Fibroblast of lung (primary cell): ENCODE measurements around the gene TSPO. TPM values are rescaled to one million over a fixed set of nuclear protein-coding genes. Genes with fewer than 3 reads are reported as not detected.

ENCODE experiments used
- DNase-seq, 2 donors: peaks; one replicate each; pipeline versions ENCODE4 v3.0.0 to v3.0.0-alpha.2; 2010; ENCODE audit warnings: low read depth in 2 of 2
- H2AFZ ChIP-seq: 2 replicates; pipeline ENCODE4 v1.5.1; 2012; ENCODE audit warnings: low read length, control low read depth, inconsistent platforms
- H3K27ac ChIP-seq: 2 replicates; pipeline ENCODE4 v1.5.1; 2011; ENCODE audit warnings: low read length, control low read depth; ENCODE audit not compliant: insufficient read depth
- H3K27me3 ChIP-seq: 2 replicates; pipeline ENCODE4 v1.5.1; 2011; ENCODE audit warnings: mild to moderate bottlenecking, low read length; ENCODE audit not compliant: control insufficient read depth, insufficient read depth
- H3K36me3 ChIP-seq: 2 replicates; pipeline ENCODE4 v1.5.1; 2011; ENCODE audit warnings: low read length; ENCODE audit not compliant: control insufficient read depth, insufficient read depth
- H3K4me1 ChIP-seq: 2 replicates; pipeline ENCODE4 v1.5.1; 2011; ENCODE audit warnings: low read length; ENCODE audit not compliant: control insufficient read depth, insufficient read depth; ENCODE audit errors: extremely low read depth
- H3K4me2 ChIP-seq: 2 replicates; pipeline ENCODE4 v1.5.1; 2011; ENCODE audit warnings: low read length, control low read depth; ENCODE audit not compliant: insufficient read depth; ENCODE audit errors: extremely low read depth
- H3K4me3 ChIP-seq, 4 experiments: fragments of 200-600 bp in 1 of 4; sonication (generic) in 1 of 4; replicated peaks in 1 of 4; 2 replicates each; pipeline ENCODE4 v1.5.1; 2011 to 2016; ENCODE audit warnings: low read length in 4 of 4, low read depth in 3 of 4, mild to moderate bottlenecking in 3 of 4, control low read depth in 2 of 4, inconsistent platforms in 1 of 4, mixed read lengths in 1 of 4; ENCODE audit not compliant: insufficient read depth in 1 of 4; ENCODE audit errors: control extremely low read depth in 1 of 4
- H3K79me2 ChIP-seq: 2 replicates; pipeline ENCODE4 v1.5.1; 2012; ENCODE audit warnings: mild to moderate bottlenecking, low read length, inconsistent platforms; ENCODE audit not compliant: control insufficient read depth, insufficient read depth
- H3K9ac ChIP-seq: 2 replicates; pipeline ENCODE4 v1.5.1; 2011; ENCODE audit warnings: mild to moderate bottlenecking, low read length, control low read depth; ENCODE audit not compliant: insufficient read depth
- H3K9me3 ChIP-seq: 2 replicates; pipeline ENCODE4 v1.5.1; 2012; ENCODE audit warnings: low read depth, low read length; ENCODE audit not compliant: control insufficient read depth, insufficient read depth
- H4K20me1 ChIP-seq: 2 replicates; pipeline ENCODE4 v1.5.1; 2011; ENCODE audit warnings: low read length; ENCODE audit not compliant: control insufficient read depth, insufficient read depth; ENCODE audit errors: extremely low read depth
- CTCF ChIP-seq, 2 donors: IDR thresholded peaks in 1 of 2; conservative IDR thresholded peaks in 1 of 2; 1 replicate in 1 of 2; 2 replicates in 1 of 2; pipeline ENCODE4 v1.5.1; 2011 to 2012; ENCODE audit warnings: low read length in 2 of 2, control low read depth in 1 of 2, inconsistent platforms in 1 of 2, low read depth in 1 of 2, mild to moderate bottlenecking in 1 of 2
- EZH2 ChIP-seq: IDR thresholded peaks from 2 replicates; pipeline ENCODE4 v1.5.1; 2012; ENCODE audit warnings: low read length, control low read depth, mild to moderate bottlenecking; ENCODE audit errors: missing control alignments
- polyA plus RNA-seq, 2 donors: library from polyadenylated mRNA; depleted of rRNA in 1 of 2; stranded (reverse) in 1 of 2; unstranded in 1 of 2; fragments of >200 nt; gene quantifications; 2 replicates each; pipeline ENCODE4 v1.2.1, GENCODE V29; 2011 to 2012; ENCODE audit warnings: missing spikeins in 1 of 2
- total RNA-seq: library from RNA; depleted of rRNA; stranded (reverse); fragments of >200 nt; gene quantifications from 2 replicates; pipeline ENCODE4 v1.2.1, GENCODE V29; 2014

Gene TSPO
- total and polyA plus RNA-seq, 2 donors (not counting 1 experiment from before 2014, with no cell fraction given) = 47.5 to 243 TPM

DNA sequence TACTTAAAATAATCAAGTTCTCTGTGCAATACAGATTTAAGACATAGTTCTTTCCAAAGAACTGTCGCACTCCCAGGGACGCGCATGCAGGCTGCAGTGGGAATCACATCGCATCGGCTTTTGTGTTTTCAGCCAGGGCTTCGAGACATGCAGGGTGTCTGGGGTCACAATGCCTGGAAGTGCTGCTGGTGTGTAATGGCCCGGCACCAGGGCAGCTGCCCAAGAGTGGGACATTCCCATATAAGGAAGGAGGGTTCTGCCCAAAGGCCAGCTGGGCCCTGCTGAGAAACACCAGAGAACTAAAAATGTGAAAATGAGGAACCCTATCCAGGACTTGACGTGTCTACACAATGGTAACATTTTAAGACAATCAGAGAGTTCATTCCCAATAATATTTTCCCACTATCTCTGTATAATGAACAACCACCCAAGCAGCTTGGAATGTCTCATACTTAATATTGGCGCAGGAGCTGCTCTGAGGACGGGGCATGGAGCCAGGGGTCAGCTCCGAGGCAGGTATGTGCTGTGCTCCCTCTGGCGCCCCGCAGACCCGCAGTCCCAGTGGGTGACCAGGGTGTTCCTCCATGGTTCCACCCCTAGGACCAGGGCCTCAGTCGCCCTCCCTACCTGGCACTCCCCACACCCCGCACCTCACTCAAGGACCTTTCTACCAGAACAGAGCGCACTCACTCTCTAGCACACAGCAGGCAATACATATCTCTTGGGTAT lies 19.4 kb upstream of the TSPO start:
- no peak overlapping the region for H3K9ac ChIP-seq
- DNase-seq = no peak
- H3K4me2 ChIP-seq = no peak overlapping the region
- no peak for TF ChIP-seq CTCF (conservative IDR thresholded peaks at IDR 0.05 in 1 of 2, IDR thresholded peaks at IDR 0.05 in 1 of 2; ENCODE audit: low read depth in 1 of 2, low read length in 2 of 2)
- TF ChIP-seq EZH2 = no peak
- H4K20me1 ChIP-seq = no peaks in the 10 kb centered on the region
- H3K27ac ChIP-seq = no peak overlapping the region
- peaks cover 5% of the 10 kb centered on the region for H3K4me1 ChIP-seq
- H3K9me3 ChIP-seq = no peaks in the 10 kb centered on the region
- no peaks in the 10 kb centered on the region for H3K79me2 ChIP-seq
- H3K36me3 ChIP-seq = peaks cover 6% of the 10 kb centered on the region
- no peak overlapping the region for H3K4me3 ChIP-seq
- no peak overlapping the region for H2AFZ ChIP-seq
- no peaks in the 10 kb centered on the region for H3K27me3 ChIP-seq

GRCh38 chr22:43133401-43133800 lies 18.0 kb upstream of the TSPO start:
- no peak for TF ChIP-seq EZH2
- H3K79me2 ChIP-seq = no peaks in the 10 kb centered on the region
- no peak overlapping the region for H3K9ac ChIP-seq
- H3K4me2 ChIP-seq = no peak overlapping the region
- no peaks in the 10 kb centered on the region for H3K4me1 ChIP-seq
- no peaks in the 10 kb centered on the region for H3K27me3 ChIP-seq
- H3K36me3 ChIP-seq = peaks cover 7% of the 10 kb centered on the region
- no peaks in the 10 kb centered on the region for H3K9me3 ChIP-seq
- no peak overlapping the region for H3K4me3 ChIP-seq
- no peak overlapping the region for H3K27ac ChIP-seq
- H4K20me1 ChIP-seq = no peaks in the 10 kb centered on the region
- DNase-seq = no peak
- H2AFZ ChIP-seq = no peak overlapping the region

GRCh38 chr22:43134553-43134952 lies 16.8 kb upstream of the TSPO start:
- peaks cover 7% of the 10 kb centered on the region for H3K36me3 ChIP-seq
- TF ChIP-seq CTCF (conservative IDR thresholded peaks at IDR 0.05 in 1 of 2, IDR thresholded peaks at IDR 0.05 in 1 of 2; ENCODE audit: low read depth in 1 of 2, low read length in 2 of 2) (no peak), EZH2 (no peak)
- DNase-seq = no peak

More at GRCh38 chr22:43134553-43134952, 16.8 kb upstream of the TSPO start:
- no peak overlapping the region for H3K4me3 ChIP-seq
- no peaks in the 10 kb centered on the region for H3K27me3 ChIP-seq
- no peak overlapping the region for H3K27ac ChIP-seq
- no peak overlapping the region for H2AFZ ChIP-seq
- no peak overlapping the region for H3K9ac ChIP-seq
- H4K20me1 ChIP-seq = no peaks in the 10 kb centered on the region
- H3K9me3 ChIP-seq = no peaks in the 10 kb centered on the region
- H3K4me2 ChIP-seq = no peak overlapping the region
- no peaks in the 10 kb centered on the region for H3K4me1 ChIP-seq
- H3K79me2 ChIP-seq = no peaks in the 10 kb centered on the region
